K562 (cell line): ENCODE measurements around the gene DSCAM. TPM values are rescaled to one million over a fixed set of nuclear protein-coding genes. Genes with fewer than 3 reads are reported as not detected.

Experiments
- ATAC-seq: fragments of 200-7000 bp; cut with Tn5 transposase; 3 replicates; pipeline ENCODE4 v1.9.1; 2020; ENCODE audit warnings: moderate library complexity
- BruUV-seq: library from RNA; stranded (reverse); fragments of 400-500 nt; replicated peaks from 2 replicates; lab custom pipeline; 2021; lab: Mats Ljungman, UMichigan
- CTCF ChIA-PET: fragments of 300-600 bp; formaldehyde crosslinking; extraction: SDS; loops from one replicate; lab custom pipeline; 2021; ENCODE audit warnings: low intra/inter-chr PET ratio; lab: Yijun Ruan, JAX
- POLR2A ChIA-PET: fragments of 300-600, 350-650 bp; sonication (Branson Sonifier 250); formaldehyde crosslinking; extraction: SDS; loops from one replicate; lab custom pipeline; 2021; ENCODE audit warnings: antibody characterized with exemption, inconsistent platforms; lab: Yijun Ruan, JAX
- DNase-seq, 4 experiments: peaks; one replicate each; pipeline versions ENCODE4 v3.0.0 to v3.0.0-alpha.2; 2011 to 2018; ENCODE audit warnings: low spot score in 3 of 4, mixed read lengths in 3 of 4; ENCODE audit errors: extremely low read depth in 1 of 4
- FAIRE-seq: peaks from 2 replicates; lab custom pipeline; 2011; peaks lifted over from hg19 to GRCh38; lab: Jason Lieb, UNC
- H2AFZ ChIP-seq: 2 replicates; pipeline ENCODE4 v1.6.0; 2011; ENCODE audit warnings: low read depth, low read length, control low read depth, inconsistent platforms
- H3K27ac ChIP-seq: fragments of 200-600 bp; 3 replicates; pipeline ENCODE4 v1.8.0; 2011; ENCODE audit warnings: low read depth, mild to moderate bottlenecking, control low read depth, inconsistent platforms, low read length, moderate library complexity, mixed read lengths; ENCODE audit errors: extremely low read depth
- H3K27me3 ChIP-seq, 2 experiments: fragments of 300-600 bp in 1 of 2; 2 replicates in 1 of 2; 3 replicates in 1 of 2; pipeline versions ENCODE4 v1.6.0 to v1.8.0; 2011; ENCODE audit warnings: inconsistent platforms in 2 of 2, low read length in 2 of 2, mild to moderate bottlenecking in 1 of 2, mixed read lengths in 1 of 2, moderate library complexity in 1 of 2; ENCODE audit not compliant: control insufficient read depth in 2 of 2, insufficient read depth in 2 of 2
- H3K36me3 ChIP-seq: fragments of 300-600 bp; 3 replicates; pipeline ENCODE4 v1.8.0; 2011; ENCODE audit warnings: mild to moderate bottlenecking, low read length, inconsistent platforms; ENCODE audit not compliant: control insufficient read depth, insufficient read depth
- H3K4me1 ChIP-seq, 2 experiments: fragments of 200-600 bp in 1 of 2; replicated peaks in 1 of 2; 2 replicates in 1 of 2; 3 replicates in 1 of 2; pipeline versions ENCODE4 v1.5.1 to v1.8.0; 2011; ENCODE audit warnings: inconsistent platforms in 2 of 2, low read length in 2 of 2, mild to moderate bottlenecking in 1 of 2, mixed read lengths in 1 of 2, moderate library complexity in 1 of 2; ENCODE audit not compliant: control insufficient read depth in 2 of 2, insufficient read depth in 2 of 2
- H3K4me2 ChIP-seq: 2 replicates; pipeline ENCODE4 v1.6.1; 2011; ENCODE audit warnings: low read length, control low read depth, inconsistent platforms, mixed read lengths; ENCODE audit not compliant: insufficient read depth
- H3K4me3 ChIP-seq: fragments of 200-600 bp; sonication (generic), shearing (Covaris generic); 2 replicates; pipeline ENCODE4 v1.5.1; 2016; ENCODE audit warnings: control low read depth, inconsistent platforms
- H3K79me2 ChIP-seq: fragments of 200-600 bp; 3 replicates; pipeline ENCODE4 v1.8.0; 2011; ENCODE audit warnings: low read length, inconsistent platforms; ENCODE audit not compliant: control insufficient read depth, insufficient read depth
- H3K9ac ChIP-seq, 2 experiments: 2 replicates each; pipeline versions ENCODE4 v1.6.0 to v1.6.1; 2011; ENCODE audit warnings: low read depth in 2 of 2, low read length in 2 of 2, control low read depth in 1 of 2, inconsistent platforms in 1 of 2, mild to moderate bottlenecking in 1 of 2, mixed read lengths in 1 of 2; ENCODE audit not compliant: insufficient read depth in 1 of 2
- H3K9me1 ChIP-seq: one replicate; pipeline ENCODE4 v1.6.0; 2011; ENCODE audit warnings: inconsistent platforms, mild to moderate bottlenecking, low read length, moderate library complexity; ENCODE audit not compliant: control insufficient read depth, insufficient read depth
- H3K9me3 ChIP-seq: replicated peaks from 2 replicates; pipeline ENCODE4 v1.5.1; 2011; ENCODE audit warnings: low read depth, low read length, inconsistent platforms; ENCODE audit not compliant: control insufficient read depth, insufficient read depth
- H4K20me1 ChIP-seq: replicated peaks from 2 replicates; pipeline ENCODE4 v1.6.1; 2011; ENCODE audit warnings: low read length, inconsistent platforms, mixed read lengths; ENCODE audit not compliant: control insufficient read depth, insufficient read depth
- CBFB ChIP-seq: sonication (generic); formaldehyde crosslinking; IDR thresholded peaks from 2 replicates; pipeline ENCODE4 v1.4.0; 2020; ENCODE audit warnings: mild to moderate bottlenecking, missing genetic modification reagents
- DIDO1 ChIP-seq: fragments of 450-650 bp; IDR thresholded peaks from 2 replicates; pipeline ENCODE4 v1.6.1; 2016; ENCODE audit warnings: low read depth, missing biosample characterization, missing genetic modification characterization
- ELF2 ChIP-seq: fragments of 250-450 bp; sonication (Bioruptor Pico); IDR thresholded peaks from 2 replicates; pipeline ENCODE4 v1.5.0; 2021; ENCODE audit warnings: mild to moderate bottlenecking
- FUS ChIP-seq: fragments of 200-400 bp; formaldehyde crosslinking; optimal IDR thresholded peaks from 2 replicates; pipeline ENCODE3; 2017; ENCODE audit warnings: low read depth, low read length
- HDAC8 ChIP-seq: fragments of 450-650 bp; IDR thresholded peaks from 2 replicates; pipeline ENCODE4 v1.6.1; 2016; ENCODE audit warnings: mild to moderate bottlenecking, missing genetic modification characterization, moderate library complexity, missing compliant biosample characterization
- MBD2 ChIP-seq: sonication (generic); IDR thresholded peaks from 2 replicates; pipeline ENCODE4 v1.6.1; 2016; ENCODE audit warnings: low read depth, borderline replicate concordance
- NCOA1 ChIP-seq: fragments of 450-650 bp; IDR thresholded peaks from 2 replicates; pipeline ENCODE4 v1.6.1; 2016; ENCODE audit warnings: low read depth
- PRPF4 ChIP-seq: fragments of 200-400 bp; formaldehyde crosslinking; IDR thresholded peaks from one replicate; pipeline ENCODE4 v1.6.1; 2017; ENCODE audit warnings: low read length, low read depth, mild to moderate bottlenecking; ENCODE audit not compliant: insufficient read depth, poor library complexity, severe bottlenecking
- RFX7 ChIP-seq: fragments of 250-450 bp; sonication (Bioruptor Pico); IDR thresholded peaks from 2 replicates; pipeline ENCODE4 v1.5.1; 2021; ENCODE audit warnings: mild to moderate bottlenecking
- SAFB ChIP-seq: fragments of 200-400 bp; formaldehyde crosslinking; IDR thresholded peaks from 2 replicates; pipeline ENCODE4 v1.6.1; 2017; ENCODE audit warnings: low read depth, low read length, borderline replicate concordance
- SIX5 ChIP-seq, 2 experiments: IDR thresholded peaks; 2 replicates each; pipeline ENCODE4 v1.6.1; 2011; ENCODE audit warnings: low read length in 2 of 2, borderline replicate concordance in 1 of 2, low read depth in 1 of 2, mild to moderate bottlenecking in 1 of 2, moderate library complexity in 1 of 2; ENCODE audit not compliant: insufficient read depth in 1 of 2
- TAF15 ChIP-seq: fragments of 200-400 bp; formaldehyde crosslinking; IDR thresholded peaks from 2 replicates; pipeline ENCODE4 v1.6.1; 2017; ENCODE audit warnings: mild to moderate bottlenecking, low read depth, low read length, moderate library complexity
- TCF7L2 ChIP-seq: fragments of 150-350 bp; IDR thresholded peaks from 2 replicates; pipeline ENCODE4 v1.6.1; 2016; ENCODE audit warnings: low read depth, mild to moderate bottlenecking, low read length, moderate library complexity
- ZNF41 ChIP-seq: fragments of 250-450 bp; sonication (Bioruptor Pico); conservative IDR thresholded peaks from 2 replicates; pipeline ENCODE4 v1.4.0; 2020; ENCODE audit warnings: mild to moderate bottlenecking
- WGBS: fragments of 100-300 bp; shearing (Covaris generic); methylation state at CpG from one replicate; pipeline ENCODE4 v1.1.6; 2016; ENCODE audit warnings: low coverage, mixed read lengths; ENCODE audit not compliant: insufficient coverage; ENCODE audit errors: missing lambda C conversion rate; 5-methylcytosine and 5-hydroxymethylcytosine counted together
- in situ Hi-C: fragments of 300-500 bp; cut with MboI; formaldehyde crosslinking; loops from 4 replicates; pipeline ENCODE4 v1.15.0; 2018; ENCODE audit warnings: inconsistent platforms, mixed read lengths
- intact Hi-C: fragments of 100-400 bp; cut with micrococcal nuclease; formaldehyde crosslinking; loops from 2 replicates; pipeline ENCODE4 v1.14.2; 2022
- polyA plus RNA-seq, 8 experiments: library from polyadenylated mRNA; depleted of rRNA in 4 of 8; stranded (reverse) in 5 of 8; unstranded in 3 of 8; fragments of >200 nt; fragmentation: Nextera tagmentation in 2 of 8; fragmentation: Illumina TruSeq in 1 of 8; extraction: Ambion mirVana in 2 of 8; extraction: Trizol in 1 of 8; gene quantifications; 2 replicates each; pipeline versions ENCODE4 v1.2.1 to v1.2.3, GENCODE V29; 2011 to 2014; ENCODE audit warnings: inconsistent platforms in 1 of 8, missing spikeins in 1 of 8
- total RNA-seq, 7 experiments: library from RNA; depleted of rRNA in 6 of 7; stranded (reverse); fragments of >200 nt in 6 of 7; fragmentation: Illumina TruSeq in 2 of 7; extraction: Trizol in 2 of 7; gene quantifications; 2 replicates each; pipeline versions ENCODE4 v1.2.1 to v1.2.3, GENCODE V29; 2011 to 2021; ENCODE audit warnings: low replicate concordance in 1 of 7
- TF ChIP-seq, protein P1 (sequence below): fragments of 450-650 bp; formaldehyde crosslinking; IDR thresholded peaks from 2 replicates; pipeline ENCODE4 v1.4.0; 2020; ENCODE audit warnings: mild to moderate bottlenecking, moderate library complexity

DSCAM gene
- total and polyA plus RNA-seq, 9 of the 15 experiments (the other 6 are each of a cell fraction or from before 2014, with no cell fraction given): not detected

- Histone ChIP-seq H3K4me3 (no peak overlapping the region), H2AFZ (no peak overlapping the region), H3K9ac (no peak overlapping the region), H3K27me3 (no peaks in the 10 kb centered on the region), H3K27ac (no peak overlapping the region), H4K20me1 (no peaks in the 10 kb centered on the region), H3K9me3 (no peaks in the 10 kb centered on the region; the same call in 1 of the 2 replicates), H3K9me1 (no peaks in the 10 kb centered on the region), H3K36me3 (no peaks in the 10 kb centered on the region), H3K4me2 (no peak overlapping the region), H3K79me2 (no peaks in the 10 kb centered on the region), H3K4me1 (no peaks in the 10 kb centered on the region)
- no TSS peak for BruUV-seq
- WGBS: 0% methylated on average over 1 of the region's 1 CpG
- POLR2A ChIA-PET: interaction anchor here (1.6 kb wide), 1 partner anchor 38 kb away, joined by 3 read pairs; no protein-coding TSS in a partner anchor
- intact Hi-C loops (no loop called here), in situ Hi-C loops (no loop called here)
- TF ChIP-seq CBFB (no peak), ZNF41 (CRISPR knock-in tag) (no peak), ELF2 (CRISPR knock-in tag) (no peak), FUS (no peak), SAFB (no peak), PRPF4 (no peak), SIX5 (IDR thresholded peaks at IDR 0.05; ENCODE audit: borderline replicate concordance in 1 of 2, insufficient read depth in 1 of 2, low read depth in 1 of 2, low read length in 2 of 2) (no peak), DIDO1 (no peak), MBD2 (no peak), TCF7L2 (no peak), TAF15 (no peak), NCOA1 (no peak), RFX7 (CRISPR knock-in tag) (no peak), HDAC8 (no peak)
- TF ChIP-seq, protein P1, sequence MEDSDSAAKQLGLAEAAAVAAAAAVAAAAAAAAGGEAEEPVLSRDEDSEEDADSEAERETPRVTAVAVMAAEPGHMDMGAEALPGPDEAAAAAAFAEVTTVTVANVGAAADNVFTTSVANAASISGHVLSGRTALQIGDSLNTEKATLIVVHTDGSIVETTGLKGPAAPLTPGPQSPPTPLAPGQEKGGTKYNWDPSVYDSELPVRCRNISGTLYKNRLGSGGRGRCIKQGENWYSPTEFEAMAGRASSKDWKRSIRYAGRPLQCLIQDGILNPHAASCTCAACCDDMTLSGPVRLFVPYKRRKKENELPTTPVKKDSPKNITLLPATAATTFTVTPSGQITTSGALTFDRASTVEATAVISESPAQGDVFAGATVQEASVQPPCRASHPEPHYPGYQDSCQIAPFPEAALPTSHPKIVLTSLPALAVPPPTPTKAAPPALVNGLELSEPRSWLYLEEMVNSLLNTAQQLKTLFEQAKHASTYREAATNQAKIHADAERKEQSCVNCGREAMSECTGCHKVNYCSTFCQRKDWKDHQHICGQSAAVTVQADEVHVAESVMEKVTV: no peak
- FAIRE-seq: no peak
- CTCF ChIA-PET: no interaction called here
- ATAC-seq: no peak
- no peak for DNase-seq
Observed at GRCh38 chr21:40452548-40452947, 394.4 kb downstream of the DSCAM start.
